ENCODE data around the gene LHFPL2. TPM values are rescaled to one million over a fixed set of nuclear protein-coding genes. Genes with fewer than 3 reads are reported as not detected.

LHFPL2 gene
- total and polyA plus RNA-seq, 9 of the 15 experiments (the other 6 are each of a cell fraction or from before 2014, with no cell fraction given), result 1.0 to 6.6 (median 4.6) TPM

- peak; percentile 55; the same call in 1 of the 2 replicates for TF ChIP-seq ARID4B (CRISPR knock-in tag; IDR thresholded peaks at IDR 0.05)
- TF ChIP-seq MITF (IDR thresholded peaks at IDR 0.05), result no peak
- no peak for TF ChIP-seq MYBL2 (IDR thresholded peaks at IDR 0.05; ENCODE audit: low read depth)
- no peak for TF ChIP-seq MYBL2 (CRISPR knock-in tag; IDR thresholded peaks at IDR 0.05; ENCODE audit: borderline replicate concordance)
- TF ChIP-seq ZFPM2 (CRISPR knock-in tag; IDR thresholded peaks at IDR 0.05), result no peak
- TF ChIP-seq FUS (optimal IDR thresholded peaks at IDR 0.05; ENCODE audit: low read depth, low read length), result no peak
- TF ChIP-seq GABPB2 (CRISPR knock-in tag; conservative IDR thresholded peaks at IDR 0.05), result no peak
- no peak for TF ChIP-seq CSDE1 (IDR thresholded peaks at IDR 0.05)
- no peak for TF ChIP-seq ETV1 (tag; conservative IDR thresholded peaks at IDR 0.05; ENCODE audit: low read depth)
- TF ChIP-seq RB1 (IDR thresholded peaks at IDR 0.05; ENCODE audit: low read depth), result peak; percentile 69
- no peak for TF ChIP-seq SMARCC2 (IDR thresholded peaks at IDR 0.05; ENCODE audit: low read depth)
- no peak for TF ChIP-seq ZNF696 (CRISPR knock-in tag; conservative IDR thresholded peaks at IDR 0.05)
- TF ChIP-seq SOX6 (IDR thresholded peaks at IDR 0.05), result 0 out of 2 replicates have a peak, but pooled peaks have one; percentile 7
- TF ChIP-seq HMBOX1 (IDR thresholded peaks at IDR 0.05), result no peak
- TF ChIP-seq RFX5 (IDR thresholded peaks at IDR 0.05; ENCODE audit: low read depth, low read length), result no peak
- TF ChIP-seq POLR2B (IDR thresholded peaks at IDR 0.05; ENCODE audit: low read depth, partially characterized antibody), result no peak
- TF ChIP-seq IRF2 (CRISPR knock-in tag; IDR thresholded peaks at IDR 0.05), result no peak
- no peak for TF ChIP-seq STAG1 (CRISPR knock-in tag; IDR thresholded peaks at IDR 0.05; ENCODE audit: borderline replicate concordance)
- no peak for TF ChIP-seq SIN3B (IDR thresholded peaks at IDR 0.05; ENCODE audit: low read depth)
- TF ChIP-seq CAMTA2 (CRISPR knock-in tag; conservative IDR thresholded peaks at IDR 0.05), result no peak
- TF ChIP-seq ZBTB9 (CRISPR knock-in tag; IDR thresholded peaks at IDR 0.05), result no peak
- TF ChIP-seq RUNX1 (IDR thresholded peaks at IDR 0.05; ENCODE audit: low read depth), result no peak
These were observed 138.4 kb downstream of the LHFPL2 start (continued) for GRCh38 chr5:78509884-78510769.

Measured in K562 (cell line).